ENCODE results near the gene CD59. TPM values are rescaled to one million over a fixed set of nuclear protein-coding genes. Genes with fewer than 3 reads are reported as not detected.

The CD59 gene
- total and polyA plus RNA-seq, 2 of the 13 experiments (the other 11 are each of a cell fraction or from before 2014, with no cell fraction given): 127 to 289 TPM

DNA sequence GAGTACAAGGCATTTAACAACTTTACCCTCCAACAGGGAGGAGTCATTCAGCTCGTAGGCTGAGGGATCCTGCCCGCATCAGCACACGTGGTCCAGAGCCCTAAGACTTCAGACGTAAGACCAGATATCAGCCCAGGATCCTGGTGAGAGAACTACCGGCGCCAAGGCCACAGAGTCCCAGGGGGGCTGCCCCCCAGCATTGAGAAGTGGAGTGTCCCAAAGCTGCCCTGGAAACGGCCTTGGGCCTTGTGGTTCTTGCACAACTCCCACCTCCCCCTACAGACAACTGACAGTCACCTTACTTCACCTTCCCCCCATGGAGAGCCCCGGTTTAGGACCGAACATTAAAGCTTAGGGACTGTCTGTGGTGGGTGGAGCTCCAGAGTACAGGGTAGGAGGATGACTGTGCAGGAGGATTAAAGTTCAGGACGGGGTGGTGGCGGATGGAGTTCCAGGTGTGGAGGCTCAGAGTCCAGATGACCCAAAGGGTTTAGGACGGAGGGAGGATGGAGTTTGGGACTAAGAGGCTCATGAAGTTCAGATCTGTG is 36.6 kb downstream of the CD59 start (continued):
- TF ChIP-seq, protein P1, sequence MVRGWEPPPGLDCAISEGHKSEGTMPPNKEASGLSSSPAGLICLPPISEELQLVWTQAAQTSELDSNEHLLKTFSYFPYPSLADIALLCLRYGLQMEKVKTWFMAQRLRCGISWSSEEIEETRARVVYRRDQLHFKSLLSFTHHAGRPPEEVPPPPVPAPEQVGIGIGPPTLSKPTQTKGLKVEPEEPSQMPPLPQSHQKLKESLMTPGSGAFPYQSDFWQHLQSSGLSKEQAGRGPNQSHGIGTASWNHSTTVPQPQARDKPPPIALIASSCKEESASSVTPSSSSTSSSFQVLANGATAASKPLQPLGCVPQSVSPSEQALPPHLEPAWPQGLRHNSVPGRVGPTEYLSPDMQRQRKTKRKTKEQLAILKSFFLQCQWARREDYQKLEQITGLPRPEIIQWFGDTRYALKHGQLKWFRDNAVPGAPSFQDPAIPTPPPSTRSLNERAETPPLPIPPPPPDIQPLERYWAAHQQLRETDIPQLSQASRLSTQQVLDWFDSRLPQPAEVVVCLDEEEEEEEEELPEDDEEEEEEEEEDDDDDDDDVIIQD (CRISPR knock-in tag; IDR thresholded peaks at IDR 0.05; ENCODE audit: low read depth): peak; percentile 62
- TF ChIP-seq ELF4 (CRISPR knock-in tag; IDR thresholded peaks at IDR 0.05; ENCODE audit: borderline replicate concordance) (no peak), ZNF33A (CRISPR knock-in tag; IDR thresholded peaks at IDR 0.05; ENCODE audit: borderline replicate concordance) (no peak), NFYB (CRISPR knock-in tag; IDR thresholded peaks at IDR 0.05) (no peak), PHF8 (CRISPR knock-in tag; IDR thresholded peaks at IDR 0.05) (0 out of 2 replicates have a peak, but pooled peaks have one; percentile 22), NKX3-1 (CRISPR knock-in tag; IDR thresholded peaks at IDR 0.05) (no peak), ZNF644 (CRISPR knock-in tag; IDR thresholded peaks at IDR 0.05; ENCODE audit: low read depth) (peak; percentile 61; the same call in 1 of the 2 replicates), TCF12 (IDR thresholded peaks at IDR 0.05) (no peak), TCF12 (CRISPR knock-in tag; IDR thresholded peaks at IDR 0.05) (no peak), HDAC6 (IDR thresholded peaks at IDR 0.05; ENCODE audit: low read depth, low read length) (no peak)
- TF ChIP-seq, protein P2, sequence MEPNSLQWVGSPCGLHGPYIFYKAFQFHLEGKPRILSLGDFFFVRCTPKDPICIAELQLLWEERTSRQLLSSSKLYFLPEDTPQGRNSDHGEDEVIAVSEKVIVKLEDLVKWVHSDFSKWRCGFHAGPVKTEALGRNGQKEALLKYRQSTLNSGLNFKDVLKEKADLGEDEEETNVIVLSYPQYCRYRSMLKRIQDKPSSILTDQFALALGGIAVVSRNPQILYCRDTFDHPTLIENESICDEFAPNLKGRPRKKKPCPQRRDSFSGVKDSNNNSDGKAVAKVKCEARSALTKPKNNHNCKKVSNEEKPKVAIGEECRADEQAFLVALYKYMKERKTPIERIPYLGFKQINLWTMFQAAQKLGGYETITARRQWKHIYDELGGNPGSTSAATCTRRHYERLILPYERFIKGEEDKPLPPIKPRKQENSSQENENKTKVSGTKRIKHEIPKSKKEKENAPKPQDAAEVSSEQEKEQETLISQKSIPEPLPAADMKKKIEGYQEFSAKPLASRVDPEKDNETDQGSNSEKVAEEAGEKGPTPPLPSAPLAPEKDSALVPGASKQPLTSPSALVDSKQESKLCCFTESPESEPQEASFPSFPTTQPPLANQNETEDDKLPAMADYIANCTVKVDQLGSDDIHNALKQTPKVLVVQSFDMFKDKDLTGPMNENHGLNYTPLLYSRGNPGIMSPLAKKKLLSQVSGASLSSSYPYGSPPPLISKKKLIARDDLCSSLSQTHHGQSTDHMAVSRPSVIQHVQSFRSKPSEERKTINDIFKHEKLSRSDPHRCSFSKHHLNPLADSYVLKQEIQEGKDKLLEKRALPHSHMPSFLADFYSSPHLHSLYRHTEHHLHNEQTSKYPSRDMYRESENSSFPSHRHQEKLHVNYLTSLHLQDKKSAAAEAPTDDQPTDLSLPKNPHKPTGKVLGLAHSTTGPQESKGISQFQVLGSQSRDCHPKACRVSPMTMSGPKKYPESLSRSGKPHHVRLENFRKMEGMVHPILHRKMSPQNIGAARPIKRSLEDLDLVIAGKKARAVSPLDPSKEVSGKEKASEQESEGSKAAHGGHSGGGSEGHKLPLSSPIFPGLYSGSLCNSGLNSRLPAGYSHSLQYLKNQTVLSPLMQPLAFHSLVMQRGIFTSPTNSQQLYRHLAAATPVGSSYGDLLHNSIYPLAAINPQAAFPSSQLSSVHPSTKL (CRISPR knock-in tag; IDR thresholded peaks at IDR 0.05): peak; percentile 82; the same call in 1 of the 2 replicates
- TF ChIP-seq, protein P3, sequence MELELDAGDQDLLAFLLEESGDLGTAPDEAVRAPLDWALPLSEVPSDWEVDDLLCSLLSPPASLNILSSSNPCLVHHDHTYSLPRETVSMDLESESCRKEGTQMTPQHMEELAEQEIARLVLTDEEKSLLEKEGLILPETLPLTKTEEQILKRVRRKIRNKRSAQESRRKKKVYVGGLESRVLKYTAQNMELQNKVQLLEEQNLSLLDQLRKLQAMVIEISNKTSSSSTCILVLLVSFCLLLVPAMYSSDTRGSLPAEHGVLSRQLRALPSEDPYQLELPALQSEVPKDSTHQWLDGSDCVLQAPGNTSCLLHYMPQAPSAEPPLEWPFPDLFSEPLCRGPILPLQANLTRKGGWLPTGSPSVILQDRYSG (CRISPR knock-in tag; IDR thresholded peaks at IDR 0.05): no peak
- TF ChIP-seq, protein P4, sequence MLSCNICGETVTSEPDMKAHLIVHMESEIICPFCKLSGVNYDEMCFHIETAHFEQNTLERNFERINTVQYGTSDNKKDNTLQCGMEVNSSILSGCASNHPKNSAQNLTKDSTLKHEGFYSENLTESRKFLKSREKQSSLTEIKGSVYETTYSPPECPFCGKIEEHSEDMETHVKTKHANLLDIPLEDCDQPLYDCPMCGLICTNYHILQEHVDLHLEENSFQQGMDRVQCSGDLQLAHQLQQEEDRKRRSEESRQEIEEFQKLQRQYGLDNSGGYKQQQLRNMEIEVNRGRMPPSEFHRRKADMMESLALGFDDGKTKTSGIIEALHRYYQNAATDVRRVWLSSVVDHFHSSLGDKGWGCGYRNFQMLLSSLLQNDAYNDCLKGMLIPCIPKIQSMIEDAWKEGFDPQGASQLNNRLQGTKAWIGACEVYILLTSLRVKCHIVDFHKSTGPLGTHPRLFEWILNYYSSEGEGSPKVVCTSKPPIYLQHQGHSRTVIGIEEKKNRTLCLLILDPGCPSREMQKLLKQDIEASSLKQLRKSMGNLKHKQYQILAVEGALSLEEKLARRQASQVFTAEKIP (CRISPR knock-in tag; IDR thresholded peaks at IDR 0.05; ENCODE audit: borderline replicate concordance): no peak
- TF ChIP-seq, protein P5, sequence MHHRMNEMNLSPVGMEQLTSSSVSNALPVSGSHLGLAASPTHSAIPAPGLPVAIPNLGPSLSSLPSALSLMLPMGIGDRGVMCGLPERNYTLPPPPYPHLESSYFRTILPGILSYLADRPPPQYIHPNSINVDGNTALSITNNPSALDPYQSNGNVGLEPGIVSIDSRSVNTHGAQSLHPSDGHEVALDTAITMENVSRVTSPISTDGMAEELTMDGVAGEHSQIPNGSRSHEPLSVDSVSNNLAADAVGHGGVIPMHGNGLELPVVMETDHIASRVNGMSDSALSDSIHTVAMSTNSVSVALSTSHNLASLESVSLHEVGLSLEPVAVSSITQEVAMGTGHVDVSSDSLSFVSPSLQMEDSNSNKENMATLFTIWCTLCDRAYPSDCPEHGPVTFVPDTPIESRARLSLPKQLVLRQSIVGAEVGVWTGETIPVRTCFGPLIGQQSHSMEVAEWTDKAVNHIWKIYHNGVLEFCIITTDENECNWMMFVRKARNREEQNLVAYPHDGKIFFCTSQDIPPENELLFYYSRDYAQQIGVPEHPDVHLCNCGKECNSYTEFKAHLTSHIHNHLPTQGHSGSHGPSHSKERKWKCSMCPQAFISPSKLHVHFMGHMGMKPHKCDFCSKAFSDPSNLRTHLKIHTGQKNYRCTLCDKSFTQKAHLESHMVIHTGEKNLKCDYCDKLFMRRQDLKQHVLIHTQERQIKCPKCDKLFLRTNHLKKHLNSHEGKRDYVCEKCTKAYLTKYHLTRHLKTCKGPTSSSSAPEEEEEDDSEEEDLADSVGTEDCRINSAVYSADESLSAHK (CRISPR knock-in tag; IDR thresholded peaks at IDR 0.05; ENCODE audit: borderline replicate concordance): no peak
- TF ChIP-seq, protein P6, sequence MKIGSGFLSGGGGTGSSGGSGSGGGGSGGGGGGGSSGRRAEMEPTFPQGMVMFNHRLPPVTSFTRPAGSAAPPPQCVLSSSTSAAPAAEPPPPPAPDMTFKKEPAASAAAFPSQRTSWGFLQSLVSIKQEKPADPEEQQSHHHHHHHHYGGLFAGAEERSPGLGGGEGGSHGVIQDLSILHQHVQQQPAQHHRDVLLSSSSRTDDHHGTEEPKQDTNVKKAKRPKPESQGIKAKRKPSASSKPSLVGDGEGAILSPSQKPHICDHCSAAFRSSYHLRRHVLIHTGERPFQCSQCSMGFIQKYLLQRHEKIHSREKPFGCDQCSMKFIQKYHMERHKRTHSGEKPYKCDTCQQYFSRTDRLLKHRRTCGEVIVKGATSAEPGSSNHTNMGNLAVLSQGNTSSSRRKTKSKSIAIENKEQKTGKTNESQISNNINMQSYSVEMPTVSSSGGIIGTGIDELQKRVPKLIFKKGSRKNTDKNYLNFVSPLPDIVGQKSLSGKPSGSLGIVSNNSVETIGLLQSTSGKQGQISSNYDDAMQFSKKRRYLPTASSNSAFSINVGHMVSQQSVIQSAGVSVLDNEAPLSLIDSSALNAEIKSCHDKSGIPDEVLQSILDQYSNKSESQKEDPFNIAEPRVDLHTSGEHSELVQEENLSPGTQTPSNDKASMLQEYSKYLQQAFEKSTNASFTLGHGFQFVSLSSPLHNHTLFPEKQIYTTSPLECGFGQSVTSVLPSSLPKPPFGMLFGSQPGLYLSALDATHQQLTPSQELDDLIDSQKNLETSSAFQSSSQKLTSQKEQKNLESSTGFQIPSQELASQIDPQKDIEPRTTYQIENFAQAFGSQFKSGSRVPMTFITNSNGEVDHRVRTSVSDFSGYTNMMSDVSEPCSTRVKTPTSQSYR (CRISPR knock-in tag; IDR thresholded peaks at IDR 0.05; ENCODE audit: borderline replicate concordance): peak; percentile 93

Measured in HepG2 (cell line).